Left ventricle myocardium inferior (tissue), 1 donor: Measurements from ENCODE around the gene DLST. TPM values are rescaled to one million over a fixed set of nuclear protein-coding genes. Genes with fewer than 3 reads are reported as not detected.
A peak's percentile ranks its signal among the peaks of the same experiment; 100 is the strongest.

Experiments
- DNase-seq: peaks from one replicate; pipeline ENCODE4 v3.0.0-alpha.2; 2020
- H3K27ac ChIP-seq: fragments of 200-600 bp; replicated peaks from 2 replicates; pipeline ENCODE4 v1.8.0; 2021
- H3K27me3 ChIP-seq: fragments of 200-600 bp; 2 replicates; pipeline ENCODE4 v1.8.0; 2021; ENCODE audit warnings: low read depth
- H3K36me3 ChIP-seq: fragments of 200-600 bp; 2 replicates; pipeline ENCODE4 v1.8.0; 2021
- H3K4me1 ChIP-seq: fragments of 200-600 bp; 2 replicates; pipeline ENCODE4 v1.8.0; 2021
- H3K4me3 ChIP-seq: fragments of 200-600 bp; 2 replicates; pipeline ENCODE4 v1.8.0; 2021; ENCODE audit warnings: mild to moderate bottlenecking, moderate library complexity
- H3K9me3 ChIP-seq: fragments of 200-600 bp; replicated peaks from 2 replicates; pipeline ENCODE4 v1.8.0; 2021
- CTCF ChIP-seq: fragments of 200-600 bp; IDR thresholded peaks from 2 replicates; pipeline ENCODE4 v1.8.0; 2021; ENCODE audit warnings: antibody characterized with exemption, mild to moderate bottlenecking, borderline replicate concordance
- intact Hi-C: fragments of 100-400 bp; cut with micrococcal nuclease; formaldehyde crosslinking; loops from one replicate; pipeline ENCODE4 v1.11.0; 2022
- total RNA-seq: library from RNA; stranded (reverse); fragmentation: NEBNext Ultra II Directional; extraction: Animal tissue kit (Norgen Biotek cat#: 25700); gene quantifications from one replicate; pipeline ENCODE4 v1.2.1, GENCODE V29; 2021
- donor health status: DM: no; HTN: yes; CAD: no; lungs with severe emphysema.

DLST gene
- total RNA-seq, 1 donor from 2014 or later = 230 TPM

GRCh38 chr14:74913986-74914573 lies 32.4 kb downstream of the DLST start:
- DNase-seq = peak; percentile 74
- TF ChIP-seq CTCF = peak; percentile 89
- peak overlapping the region; percentile 93 for H3K27ac ChIP-seq
- no peak overlapping the region for H3K4me3 ChIP-seq
- intact Hi-C loops = loop anchor here (10.0 kb wide), 1 partner anchor 171 kb away; no protein-coding TSS in a partner anchor
- peaks cover 66% of the 10 kb centered on the region for H3K4me1 ChIP-seq
- H3K27me3 ChIP-seq = no peaks in the 10 kb centered on the region
- no peaks in the 10 kb centered on the region for H3K36me3 ChIP-seq
- H3K9me3 ChIP-seq = no peaks in the 10 kb centered on the region

GRCh38 chr14:74915426-74915825 lies 33.7 kb downstream of the DLST start:
- Histone ChIP-seq H3K4me3 (no peak overlapping the region), H3K27ac (peak overlapping the region; percentile 93), H3K9me3 (no peaks in the 10 kb centered on the region), H3K4me1 (peaks cover 59% of the 10 kb centered on the region), H3K36me3 (no peaks in the 10 kb centered on the region), H3K27me3 (no peaks in the 10 kb centered on the region)
- DNase-seq = no peak
- intact Hi-C loops = loop anchor here (10.0 kb wide), 1 partner anchor 169 kb away; no protein-coding TSS in a partner anchor
- TF ChIP-seq CTCF = no peak

- TF ChIP-seq CTCF = no peak
- Histone ChIP-seq H3K9me3 (no peaks in the 10 kb centered on the region), H3K4me1 (peaks cover 55% of the 10 kb centered on the region), H3K36me3 (no peaks in the 10 kb centered on the region), H3K27ac (peak overlapping the region; percentile 93), H3K27me3 (no peaks in the 10 kb centered on the region), H3K4me3 (no peak overlapping the region)
- no peak for DNase-seq
- intact Hi-C loops = loop anchor here (10.0 kb wide), 1 partner anchor 169 kb away; no protein-coding TSS in a partner anchor
Observed at GRCh38 chr14:74915826-74916225, 34.1 kb downstream of the DLST start.

GRCh38 chr14:74917178-74917543 lies 35.4 kb downstream of the DLST start:
- Histone ChIP-seq H3K4me3 (peak overlapping the region; percentile 2), H3K9me3 (no peaks in the 10 kb centered on the region), H3K4me1 (peaks cover 58% of the 10 kb centered on the region), H3K27ac (peak overlapping the region; percentile 93), H3K36me3 (no peaks in the 10 kb centered on the region), H3K27me3 (no peaks in the 10 kb centered on the region)
- no peak for TF ChIP-seq CTCF
- no peak for DNase-seq
- intact Hi-C loops = loop anchor here (10.0 kb wide), 1 partner anchor 168 kb away; no protein-coding TSS in a partner anchor

GRCh38 chr14:74917646-74918081 lies 35.9 kb downstream of the DLST start:
- H3K27me3 ChIP-seq = no peaks in the 10 kb centered on the region
- H3K4me1 ChIP-seq = peaks cover 63% of the 10 kb centered on the region
- peak; percentile 80 for DNase-seq
- no peaks in the 10 kb centered on the region for H3K36me3 ChIP-seq
- TF ChIP-seq CTCF = no peak
- H3K9me3 ChIP-seq = no peaks in the 10 kb centered on the region
- H3K4me3 ChIP-seq = peak overlapping the region; percentile 2
- H3K27ac ChIP-seq = peak overlapping the region; percentile 93
- intact Hi-C loops = loop anchor here (10.0 kb wide), 1 partner anchor 167 kb away; no protein-coding TSS in a partner anchor
